Measurements from ENCODE around the gene SPRYD3. TPM values are rescaled to one million over a fixed set of nuclear protein-coding genes. Genes with fewer than 3 reads are reported as not detected.
A peak's percentile ranks its signal among the peaks of the same experiment; 100 is the strongest.

SPRYD3 gene
- total RNA-seq, 4 donors from 2014 or later: 21.0 to 39.5 (median 28.4) TPM

DNA sequence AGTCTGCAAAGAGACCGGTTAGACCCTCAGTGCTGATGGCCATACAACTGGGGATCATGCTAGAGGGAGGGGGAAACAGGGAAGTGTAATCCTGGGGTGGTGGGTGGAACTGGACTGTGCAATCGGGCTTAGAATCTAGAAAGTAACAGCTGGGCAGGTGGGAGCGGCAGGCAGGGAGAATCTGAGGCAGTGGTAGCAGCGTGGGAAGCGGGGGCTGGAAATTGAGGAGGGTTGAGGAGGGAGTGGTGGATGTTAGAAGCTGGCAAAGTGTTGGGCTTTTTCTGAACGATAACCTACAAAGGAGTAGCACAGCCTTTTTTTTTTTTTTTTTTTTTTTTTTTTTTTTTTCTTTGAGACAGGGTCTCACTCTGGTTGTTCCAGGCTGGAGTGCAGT, 15.2 kb upstream of the SPRYD3 start:
- 74 to 81% methylated on average over 6 of the region's 6 CpGs for WGBS, 2 donors
- peak in 1 of 2 donors; percentile 74 for DNase-seq (ENCODE audit: low spot score in 2 of 2)
- intact Hi-C loops (cut with DNase I; ENCODE audit: low total_unique reads): no loop called here
- TF ChIP-seq POLR2A (IDR thresholded peaks at IDR 0.05): no peak
- TF ChIP-seq, protein P1, sequence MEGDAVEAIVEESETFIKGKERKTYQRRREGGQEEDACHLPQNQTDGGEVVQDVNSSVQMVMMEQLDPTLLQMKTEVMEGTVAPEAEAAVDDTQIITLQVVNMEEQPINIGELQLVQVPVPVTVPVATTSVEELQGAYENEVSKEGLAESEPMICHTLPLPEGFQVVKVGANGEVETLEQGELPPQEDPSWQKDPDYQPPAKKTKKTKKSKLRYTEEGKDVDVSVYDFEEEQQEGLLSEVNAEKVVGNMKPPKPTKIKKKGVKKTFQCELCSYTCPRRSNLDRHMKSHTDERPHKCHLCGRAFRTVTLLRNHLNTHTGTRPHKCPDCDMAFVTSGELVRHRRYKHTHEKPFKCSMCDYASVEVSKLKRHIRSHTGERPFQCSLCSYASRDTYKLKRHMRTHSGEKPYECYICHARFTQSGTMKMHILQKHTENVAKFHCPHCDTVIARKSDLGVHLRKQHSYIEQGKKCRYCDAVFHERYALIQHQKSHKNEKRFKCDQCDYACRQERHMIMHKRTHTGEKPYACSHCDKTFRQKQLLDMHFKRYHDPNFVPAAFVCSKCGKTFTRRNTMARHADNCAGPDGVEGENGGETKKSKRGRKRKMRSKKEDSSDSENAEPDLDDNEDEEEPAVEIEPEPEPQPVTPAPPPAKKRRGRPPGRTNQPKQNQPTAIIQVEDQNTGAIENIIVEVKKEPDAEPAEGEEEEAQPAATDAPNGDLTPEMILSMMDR (IDR thresholded peaks at IDR 0.05): no peak
- H3K4me3 ChIP-seq (ENCODE audit: low read depth, poor library complexity, severe bottlenecking): no peak overlapping the region

DNA sequence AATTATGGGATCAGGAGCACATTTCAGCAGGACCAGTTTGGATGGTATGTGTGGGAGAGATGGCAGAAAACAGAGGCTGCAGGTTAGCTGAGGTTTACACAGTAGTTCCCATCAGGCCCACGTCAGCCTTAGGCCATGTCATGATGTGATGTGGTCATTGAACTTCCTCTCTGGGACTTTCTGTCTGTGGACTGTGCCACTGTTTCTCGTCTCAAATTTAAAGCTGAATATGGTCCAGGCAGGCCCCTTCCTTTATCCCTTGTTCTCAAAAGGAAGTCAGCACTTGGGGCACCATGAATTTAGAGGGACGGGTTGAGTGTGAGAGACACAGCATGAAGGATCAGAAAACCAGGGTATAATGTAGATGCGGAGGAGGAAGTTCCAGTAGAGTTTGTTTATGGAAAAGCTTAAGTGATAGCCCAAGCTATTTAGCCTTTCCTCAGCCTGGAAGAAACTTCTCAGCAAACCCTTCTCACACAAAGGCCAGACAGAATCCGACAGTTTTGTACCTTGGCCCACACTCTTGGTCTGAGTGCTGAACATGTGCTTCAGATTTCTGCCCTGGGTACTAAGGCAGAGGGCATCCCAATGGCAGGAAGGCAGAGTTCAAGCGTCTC, 14.7 kb upstream of the SPRYD3 start:
- intact Hi-C loops (cut with DNase I; ENCODE audit: low total_unique reads): no loop called here
- 70 to 78% methylated on average over 6 of the region's 6 CpGs for WGBS, 2 donors
- DNase-seq (ENCODE audit: low spot score in 2 of 2): peak in 1 of 2 donors; percentile 74
- TF ChIP-seq, protein P1 (IDR thresholded peaks at IDR 0.05): no peak
- no peak for TF ChIP-seq POLR2A (IDR thresholded peaks at IDR 0.05)
- H3K4me3 ChIP-seq (ENCODE audit: low read depth, poor library complexity, severe bottlenecking): no peak overlapping the region

DNA sequence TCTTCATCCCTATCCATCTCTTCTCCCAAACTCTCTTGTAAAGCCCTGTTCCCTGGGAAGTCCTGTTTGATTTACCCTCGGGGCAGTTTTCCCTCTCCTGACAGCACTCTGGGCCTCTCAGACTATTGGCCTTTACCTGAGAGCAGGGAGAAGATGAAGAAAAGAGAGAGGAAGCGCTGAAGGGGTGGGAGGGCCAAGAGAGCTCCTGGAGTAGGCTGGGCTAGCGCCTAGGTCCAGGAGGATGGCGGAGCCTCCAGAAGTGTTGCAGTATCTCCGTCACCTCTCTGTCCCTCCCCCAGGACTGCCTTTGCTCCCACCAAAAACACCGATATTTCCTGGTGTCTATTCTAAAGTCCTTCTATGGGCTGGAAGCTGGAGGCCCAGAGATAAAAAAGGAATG, 12.6 kb upstream of the SPRYD3 start:
- H3K4me3 ChIP-seq (ENCODE audit: low read depth, poor library complexity, severe bottlenecking): no peak overlapping the region
- intact Hi-C loops (cut with DNase I; ENCODE audit: low total_unique reads): no loop called here
- WGBS, 2 donors: 81 to 88% methylated on average over 6 of the region's 6 CpGs
- DNase-seq (ENCODE audit: low spot score in 2 of 2): peak in 1 of 2 donors; percentile 66
- TF ChIP-seq POLR2A (IDR thresholded peaks at IDR 0.05): no peak
- TF ChIP-seq, protein P1 (IDR thresholded peaks at IDR 0.05): no peak

DNA sequence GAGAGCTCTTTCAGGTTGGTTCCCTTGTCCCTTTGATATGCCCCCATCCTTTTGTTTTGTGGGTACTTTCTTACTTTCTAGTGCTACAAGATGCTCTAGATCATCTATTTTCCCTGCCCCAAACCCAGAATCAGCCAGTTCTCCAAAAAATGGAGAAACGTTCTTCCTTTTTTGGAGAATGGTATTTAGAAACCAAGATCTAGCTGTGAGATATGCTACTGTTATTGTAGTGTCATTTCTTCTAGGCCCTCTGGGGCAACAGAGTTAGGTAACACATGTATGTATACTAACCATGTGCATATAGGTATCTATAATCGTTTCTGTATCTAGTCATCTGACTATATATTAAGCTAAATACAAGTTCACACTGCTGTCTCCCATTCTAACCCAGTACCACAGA, 11.4 kb upstream of the SPRYD3 start:
- TF ChIP-seq, protein P1 (IDR thresholded peaks at IDR 0.05): no peak
- no peak for TF ChIP-seq POLR2A (IDR thresholded peaks at IDR 0.05)
- WGBS, 2 donors: 56 to 57% methylated on average over 2 of the region's 2 CpGs
- H3K4me3 ChIP-seq (ENCODE audit: low read depth, poor library complexity, severe bottlenecking): no peak overlapping the region
- DNase-seq (ENCODE audit: low spot score in 2 of 2): no peak
- intact Hi-C loops (cut with DNase I; ENCODE audit: low total_unique reads): no loop called here

DNA sequence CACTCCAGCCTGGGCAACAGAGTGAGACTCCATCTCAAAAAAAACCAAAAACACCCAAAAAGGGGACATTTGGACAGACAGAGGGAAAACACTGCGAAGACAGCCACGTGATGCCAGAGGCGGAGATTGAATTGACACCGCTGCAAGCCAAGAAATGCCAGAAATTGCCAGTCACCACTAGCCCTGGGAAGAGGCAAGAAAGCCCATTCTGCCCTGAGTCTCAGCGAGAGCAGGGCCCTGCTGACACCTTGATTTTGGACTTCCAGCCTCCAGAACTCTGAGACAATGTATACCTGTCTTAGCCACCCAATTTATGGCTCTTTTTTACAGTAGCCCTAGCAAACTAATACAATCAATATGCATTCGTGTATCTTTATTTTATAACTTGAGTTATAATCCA, 10.9 kb upstream of the SPRYD3 start:
- no peak for TF ChIP-seq POLR2A (IDR thresholded peaks at IDR 0.05)
- TF ChIP-seq, protein P1 (IDR thresholded peaks at IDR 0.05): no peak
- H3K4me3 ChIP-seq (ENCODE audit: low read depth, poor library complexity, severe bottlenecking): no peak overlapping the region
- DNase-seq (ENCODE audit: low spot score in 2 of 2): peak in 1 of 2 donors; percentile 32
- intact Hi-C loops (cut with DNase I; ENCODE audit: low total_unique reads): no loop called here
- WGBS, 2 donors: 93 to 94% methylated on average over 6 of the region's 6 CpGs

DNA sequence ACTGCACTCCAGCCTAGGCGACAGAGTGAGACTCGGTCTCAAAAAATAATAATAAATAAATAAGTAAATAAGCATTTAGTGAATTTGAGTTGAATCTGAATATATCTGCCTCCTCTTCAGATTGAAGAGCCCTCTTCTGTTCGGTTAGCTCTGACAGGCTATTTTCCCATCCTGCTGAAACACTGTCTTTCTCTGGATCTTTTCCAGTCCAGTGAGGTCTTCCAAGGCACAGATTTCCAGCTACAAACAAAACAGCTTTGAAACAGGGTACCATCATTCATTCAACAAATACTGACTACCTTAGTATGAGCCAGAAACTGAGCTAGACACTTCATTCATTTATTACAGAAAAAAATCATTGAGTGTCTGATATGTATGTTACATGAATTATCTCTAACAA, 7.2 kb upstream of the SPRYD3 start:
- WGBS, 2 donors: 81 to 83% methylated on average over 3 of the region's 3 CpGs
- TF ChIP-seq, protein P1 (IDR thresholded peaks at IDR 0.05): no peak
- TF ChIP-seq POLR2A (IDR thresholded peaks at IDR 0.05): no peak
- DNase-seq (ENCODE audit: low spot score in 2 of 2): no peak
- no peak overlapping the region for H3K4me3 ChIP-seq (ENCODE audit: low read depth, poor library complexity, severe bottlenecking)
- intact Hi-C loops (cut with DNase I; ENCODE audit: low total_unique reads): no loop called here

All from lower leg skin (tissue), 4 donors.